ENCODE results near the gene SPDEF.

The SPDEF gene

GRCh38 chr6:34552620-34553019 is 3.5 kb downstream of the SPDEF start:
- no peak overlapping the region for H2BK12ac ChIP-seq (ENCODE audit: low read length)
- H2AFZ ChIP-seq (ENCODE audit: insufficient read depth, low read length, poor library complexity) = no peak overlapping the region
- no peaks in the 10 kb centered on the region for H3K79me1 ChIP-seq (ENCODE audit: low read length)
- no peak overlapping the region for H2BK5ac ChIP-seq (ENCODE audit: low read depth, low read length, poor library complexity)
- no peak overlapping the region for H2BK120ac ChIP-seq (ENCODE audit: insufficient read depth, low read length, poor library complexity)
- no peak overlapping the region for H4K12ac ChIP-seq (ENCODE audit: low read depth, low read length)
- H3K4me2 ChIP-seq (ENCODE audit: low read length) = no peak overlapping the region
- no peak overlapping the region for H3K14ac ChIP-seq (ENCODE audit: low read length)
- H3K18ac ChIP-seq (ENCODE audit: low read length) = no peak overlapping the region
- H3K9me3 ChIP-seq (ENCODE audit: insufficient read depth, low read depth, low read length) = peaks cover 2% of the 10 kb centered on the region
- no peak overlapping the region for H4K8ac ChIP-seq (ENCODE audit: low read depth, low read length)
- H3K79me2 ChIP-seq (ENCODE audit: control insufficient read depth, insufficient read depth, low read length, poor library complexity) = no peaks in the 10 kb centered on the region
- WGBS (ENCODE audit: extremely low coverage, insufficient coverage, insufficient read length) = no CpG with 5 or more reads among the region's 5 CpGs
- no peak overlapping the region for H3K4ac ChIP-seq (ENCODE audit: low read depth, low read length)
- no peak for DNase-seq
- H3K9ac ChIP-seq (ENCODE audit: low read length) = no peak overlapping the region
- H3K27ac ChIP-seq (ENCODE audit: low read depth, low read length) = no peak overlapping the region
- H3K4me3 ChIP-seq (ENCODE audit: low read depth, low read length) = no peak overlapping the region
- no peaks in the 10 kb centered on the region for H3K36me3 ChIP-seq (ENCODE audit: control insufficient read depth in 1 of 2, insufficient read depth in 2 of 2, low read length in 2 of 2)
- no peak overlapping the region for H4K91ac ChIP-seq (ENCODE audit: low read depth, low read length)
- H3K27me3 ChIP-seq (ENCODE audit: insufficient read depth, low read length) = no peaks in the 10 kb centered on the region
- H3K4me1 ChIP-seq (ENCODE audit: control insufficient read depth in 1 of 2, insufficient read depth in 2 of 2, low read length in 2 of 2) = no peaks in the 10 kb centered on the region
- no peak overlapping the region for H2AK5ac ChIP-seq (ENCODE audit: low read length)
- no peak overlapping the region for H3K23ac ChIP-seq (ENCODE audit: low read length)

DNA sequence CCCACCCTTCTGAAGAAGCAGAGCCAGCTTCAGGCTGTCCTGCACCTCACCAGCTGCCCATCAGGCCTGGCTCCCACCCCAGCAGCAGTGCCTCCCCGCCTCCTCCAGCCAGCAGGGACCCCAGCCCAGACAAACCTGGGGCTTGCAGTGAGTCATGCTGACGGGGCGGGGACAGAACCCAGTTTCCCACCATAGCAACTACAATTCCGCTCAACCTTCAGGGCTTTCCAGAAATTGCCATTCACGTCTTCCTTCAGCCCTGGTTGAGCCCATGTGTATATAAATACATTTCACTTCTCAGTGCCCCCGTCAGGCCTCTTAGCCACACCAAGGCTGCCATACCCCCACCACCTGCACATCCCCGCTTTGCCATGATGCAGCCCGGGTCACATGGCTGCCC is 4.4 kb downstream of the SPDEF start:
- Histone ChIP-seq H3K4me1 (ENCODE audit: control insufficient read depth in 1 of 2, insufficient read depth in 2 of 2, low read length in 2 of 2) (no peaks in the 10 kb centered on the region), H4K12ac (ENCODE audit: low read depth, low read length) (no peak overlapping the region), H2AK5ac (ENCODE audit: low read length) (no peak overlapping the region), H3K4me2 (ENCODE audit: low read length) (no peak overlapping the region), H3K27me3 (ENCODE audit: insufficient read depth, low read length) (no peaks in the 10 kb centered on the region), H3K79me1 (ENCODE audit: low read length) (no peaks in the 10 kb centered on the region), H3K79me2 (ENCODE audit: control insufficient read depth, insufficient read depth, low read length, poor library complexity) (no peaks in the 10 kb centered on the region), H4K8ac (ENCODE audit: low read depth, low read length) (no peak overlapping the region), H3K4me3 (ENCODE audit: low read depth, low read length) (no peak overlapping the region), H3K18ac (ENCODE audit: low read length) (no peak overlapping the region), H3K9me3 (ENCODE audit: insufficient read depth, low read depth, low read length) (no peaks in the 10 kb centered on the region), H3K27ac (ENCODE audit: low read depth, low read length) (no peak overlapping the region), H2BK5ac (ENCODE audit: low read depth, low read length, poor library complexity) (no peak overlapping the region), H2BK120ac (ENCODE audit: insufficient read depth, low read length, poor library complexity) (no peak overlapping the region), H3K14ac (ENCODE audit: low read length) (no peak overlapping the region), H4K91ac (ENCODE audit: low read depth, low read length) (no peak overlapping the region), H3K36me3 (ENCODE audit: control insufficient read depth in 1 of 2, insufficient read depth in 2 of 2, low read length in 2 of 2) (no peaks in the 10 kb centered on the region), H3K23ac (ENCODE audit: low read length) (no peak overlapping the region), H3K4ac (ENCODE audit: low read depth, low read length) (no peak overlapping the region), H3K9ac (ENCODE audit: low read length) (no peak overlapping the region), H2AFZ (ENCODE audit: insufficient read depth, low read length, poor library complexity) (no peak overlapping the region), H2BK12ac (ENCODE audit: low read length) (no peak overlapping the region)
- WGBS (ENCODE audit: extremely low coverage, insufficient coverage, insufficient read length) = no CpG with 5 or more reads among the region's 8 CpGs
- DNase-seq = no peak

DNA sequence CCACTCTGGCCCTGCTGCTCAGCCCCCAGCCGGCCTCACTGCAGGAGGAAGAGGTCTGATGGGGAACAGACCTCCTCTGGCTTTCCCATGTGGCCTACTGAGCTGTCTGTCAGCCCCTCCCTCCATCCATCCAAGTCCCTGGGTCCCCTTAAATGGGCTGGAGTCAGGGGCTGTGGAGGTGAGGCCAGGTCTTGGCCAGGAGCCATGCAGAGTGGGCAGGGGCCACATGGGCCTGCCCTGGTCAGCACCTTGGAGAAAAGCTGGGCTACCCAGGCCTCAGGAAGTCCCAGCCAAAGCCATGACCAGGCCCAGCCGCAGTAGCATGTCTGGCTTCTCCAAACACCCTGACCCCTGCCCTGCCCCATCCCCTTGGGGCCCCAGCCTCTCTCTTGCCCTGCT is 6.3 kb downstream of the SPDEF start:
- no peaks in the 10 kb centered on the region for H3K9me3 ChIP-seq (ENCODE audit: insufficient read depth, low read depth, low read length)
- H2BK120ac ChIP-seq (ENCODE audit: insufficient read depth, low read length, poor library complexity) = no peak overlapping the region
- H3K4me2 ChIP-seq (ENCODE audit: low read length) = no peak overlapping the region

DNA sequence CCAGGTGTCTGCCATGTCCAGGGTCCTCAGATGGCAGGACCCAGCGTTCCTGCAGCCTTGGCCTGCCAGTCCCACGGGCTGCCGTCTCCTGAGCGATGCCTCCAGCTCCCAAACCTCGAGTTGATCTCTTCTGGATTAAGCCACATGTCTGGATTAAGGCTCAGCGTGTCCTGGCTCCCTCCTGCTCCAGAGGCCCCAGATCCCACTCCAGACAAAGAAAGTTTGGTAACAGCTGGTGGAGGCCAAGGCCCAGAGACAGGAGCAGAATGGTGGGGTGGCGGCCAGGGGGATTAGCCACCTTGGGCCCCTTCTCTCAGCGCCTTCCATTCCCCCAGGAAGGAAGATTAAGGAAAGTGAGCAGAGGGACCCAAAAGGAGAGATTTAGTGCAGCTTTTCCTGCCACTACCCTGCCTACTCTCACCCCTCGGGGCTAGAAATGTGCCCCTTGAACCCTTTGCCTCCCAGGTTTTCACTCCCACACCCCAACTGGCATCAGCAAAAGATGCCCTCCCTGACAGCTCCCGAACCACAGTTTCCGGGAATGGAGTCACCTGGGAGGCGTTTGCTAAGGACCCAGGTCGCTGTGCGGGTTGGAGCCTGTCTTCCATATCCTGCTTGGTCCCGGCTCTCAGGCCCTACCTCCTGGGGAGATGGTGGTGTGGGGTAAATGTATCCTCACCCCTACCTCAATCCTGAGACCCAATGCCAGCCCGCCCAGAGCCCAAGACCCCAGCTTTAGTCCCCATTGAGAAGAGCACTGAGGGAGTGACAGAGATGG is 6.9 kb downstream of the SPDEF start:
- Histone ChIP-seq H3K4me2 (ENCODE audit: low read length) (no peak overlapping the region), H2AK5ac (ENCODE audit: low read length) (no peak overlapping the region), H3K79me2 (ENCODE audit: control insufficient read depth, insufficient read depth, low read length, poor library complexity) (no peaks in the 10 kb centered on the region), H2BK120ac (ENCODE audit: insufficient read depth, low read length, poor library complexity) (no peak overlapping the region), H3K4me1 (ENCODE audit: control insufficient read depth in 1 of 2, insufficient read depth in 2 of 2, low read length in 2 of 2) (no peaks in the 10 kb centered on the region), H3K27ac (ENCODE audit: low read depth, low read length) (no peak overlapping the region), H3K23ac (ENCODE audit: low read length) (no peak overlapping the region), H3K14ac (ENCODE audit: low read length) (no peak overlapping the region), H2BK5ac (ENCODE audit: low read depth, low read length, poor library complexity) (no peak overlapping the region), H3K9me3 (ENCODE audit: insufficient read depth, low read depth, low read length) (no peaks in the 10 kb centered on the region), H3K36me3 (ENCODE audit: control insufficient read depth in 1 of 2, insufficient read depth in 2 of 2, low read length in 2 of 2) (no peaks in the 10 kb centered on the region), H3K4me3 (ENCODE audit: low read depth, low read length) (no peak overlapping the region), H4K91ac (ENCODE audit: low read depth, low read length) (no peak overlapping the region), H4K8ac (ENCODE audit: low read depth, low read length) (no peak overlapping the region), H3K18ac (ENCODE audit: low read length) (no peak overlapping the region), H2BK12ac (ENCODE audit: low read length) (no peak overlapping the region), H3K27me3 (ENCODE audit: insufficient read depth, low read length) (no peaks in the 10 kb centered on the region), H3K79me1 (ENCODE audit: low read length) (no peaks in the 10 kb centered on the region), H3K4ac (ENCODE audit: low read depth, low read length) (no peak overlapping the region), H2AFZ (ENCODE audit: insufficient read depth, low read length, poor library complexity) (no peak overlapping the region), H3K9ac (ENCODE audit: low read length) (no peak overlapping the region), H4K12ac (ENCODE audit: low read depth, low read length) (no peak overlapping the region)
- DNase-seq = no peak
- no CpG with 5 or more reads among the region's 16 CpGs for WGBS (ENCODE audit: extremely low coverage, insufficient coverage, insufficient read length)

More for the DNA sequence above, 6.3 kb downstream of the SPDEF start:
- Histone ChIP-seq H4K8ac (ENCODE audit: low read depth, low read length) (no peak overlapping the region), H3K4me3 (ENCODE audit: low read depth, low read length) (no peak overlapping the region), H2BK12ac (ENCODE audit: low read length) (no peak overlapping the region), H2AK5ac (ENCODE audit: low read length) (no peak overlapping the region), H2BK5ac (ENCODE audit: low read depth, low read length, poor library complexity) (no peak overlapping the region), H3K4me1 (ENCODE audit: control insufficient read depth in 1 of 2, insufficient read depth in 2 of 2, low read length in 2 of 2) (no peaks in the 10 kb centered on the region), H3K27me3 (ENCODE audit: insufficient read depth, low read length) (no peaks in the 10 kb centered on the region), H3K36me3 (ENCODE audit: control insufficient read depth in 1 of 2, insufficient read depth in 2 of 2, low read length in 2 of 2) (no peaks in the 10 kb centered on the region), H3K4ac (ENCODE audit: low read depth, low read length) (no peak overlapping the region), H3K14ac (ENCODE audit: low read length) (no peak overlapping the region), H3K79me2 (ENCODE audit: control insufficient read depth, insufficient read depth, low read length, poor library complexity) (no peaks in the 10 kb centered on the region), H3K27ac (ENCODE audit: low read depth, low read length) (no peak overlapping the region), H3K18ac (ENCODE audit: low read length) (no peak overlapping the region), H3K9ac (ENCODE audit: low read length) (no peak overlapping the region), H3K23ac (ENCODE audit: low read length) (no peak overlapping the region), H3K79me1 (ENCODE audit: low read length) (no peaks in the 10 kb centered on the region), H2AFZ (ENCODE audit: insufficient read depth, low read length, poor library complexity) (no peak overlapping the region), H4K91ac (ENCODE audit: low read depth, low read length) (no peak overlapping the region), H4K12ac (ENCODE audit: low read depth, low read length) (no peak overlapping the region)
- DNase-seq = no peak
- WGBS (ENCODE audit: extremely low coverage, insufficient coverage, insufficient read length) = no CpG with 5 or more reads among the region's 2 CpGs

All from trophoblast cell (in vitro differentiated cells and primary cell).